WI38 (cell line): Measurements from ENCODE around the gene CMYA5.
"Not testable (repeated sequence)": the region's sequence is repeated elsewhere in the genome, so short reads cannot be mapped to it uniquely, and the experiment has no call there.

Experiments used
- H3K4me3 ChIP-seq: 2 replicates; pipeline ENCODE4 v1.5.1; 2011; ENCODE audit warnings: low read depth, mild to moderate bottlenecking, control low read depth, low read length
- CTCF ChIP-seq: IDR thresholded peaks from 2 replicates; pipeline ENCODE4 v1.5.1; 2012; ENCODE audit warnings: low read depth, mild to moderate bottlenecking, control low read depth, low read length

CMYA5 gene

GRCh38 chr5:79672392-79672791 lies 17.2 kb upstream of the CMYA5 start:
- no peak for TF ChIP-seq CTCF
- H3K4me3 ChIP-seq: no peak overlapping the region

DNA sequence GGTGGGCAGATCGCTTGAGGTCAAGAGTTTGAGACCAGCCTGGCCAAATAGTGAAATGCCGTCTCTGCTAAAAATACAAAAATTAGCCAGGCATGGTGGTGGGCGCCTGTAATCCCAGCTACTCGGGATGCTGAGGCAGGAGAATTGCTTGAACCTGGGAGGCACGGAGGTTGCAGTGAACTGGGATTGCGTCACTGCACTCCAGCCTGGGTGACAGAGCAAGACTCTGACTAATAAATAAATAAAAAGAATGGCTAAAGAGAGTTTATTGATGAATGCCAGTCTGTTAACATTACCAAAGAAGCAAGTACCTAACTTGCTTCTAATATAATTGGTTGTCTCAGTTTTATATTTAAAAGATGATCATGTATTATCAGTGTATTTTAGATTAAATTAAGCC lies 13.3 kb upstream of the CMYA5 start:
- H3K4me3 ChIP-seq: not testable (repeated sequence)

DNA sequence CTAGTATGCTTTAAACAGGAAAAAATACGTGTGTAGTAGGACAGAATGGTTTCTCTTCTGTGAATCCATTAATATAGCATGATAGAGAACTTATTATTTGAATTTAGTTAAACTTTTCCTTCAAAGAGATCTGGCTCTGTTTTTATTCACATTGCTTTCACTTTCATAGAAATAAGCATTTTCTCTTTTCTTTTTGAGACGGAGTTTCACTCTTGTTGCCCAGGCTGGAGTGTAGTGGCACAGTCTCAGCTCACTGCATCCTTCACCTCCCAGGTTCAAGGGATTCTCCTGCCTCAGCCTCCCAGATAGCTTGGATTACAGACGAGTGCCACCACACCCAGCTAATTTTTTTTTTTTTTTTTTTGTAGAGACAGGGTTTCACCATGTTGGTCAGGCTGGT lies 7.5 kb upstream of the CMYA5 start:
- not testable (repeated sequence) for H3K4me3 ChIP-seq

- no peak for TF ChIP-seq CTCF
- H3K4me3 ChIP-seq: no peak overlapping the region
Observed at GRCh38 chr5:79684782-79685181, 4.9 kb upstream of the CMYA5 start.

DNA sequence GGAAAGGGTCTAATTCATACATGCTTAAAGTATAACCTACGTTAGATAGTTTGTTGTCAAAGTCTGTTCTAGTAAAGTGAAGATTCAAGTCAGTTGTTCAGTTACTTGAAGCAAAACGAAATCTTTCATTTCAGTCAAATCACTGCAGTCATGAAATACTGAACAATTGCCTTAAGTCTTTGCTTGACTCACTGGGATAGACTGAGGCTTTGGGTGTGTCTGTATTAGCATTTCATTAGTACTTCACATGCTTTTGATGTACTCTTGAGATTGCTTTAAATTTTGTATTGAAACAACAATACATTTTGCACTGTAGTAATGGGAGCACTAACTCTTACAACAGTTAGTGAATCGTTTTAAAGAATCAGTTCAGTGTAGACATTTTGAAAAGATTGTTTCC lies 4.0 kb upstream of the CMYA5 start:
- TF ChIP-seq CTCF: no peak
- no peak overlapping the region for H3K4me3 ChIP-seq

DNA sequence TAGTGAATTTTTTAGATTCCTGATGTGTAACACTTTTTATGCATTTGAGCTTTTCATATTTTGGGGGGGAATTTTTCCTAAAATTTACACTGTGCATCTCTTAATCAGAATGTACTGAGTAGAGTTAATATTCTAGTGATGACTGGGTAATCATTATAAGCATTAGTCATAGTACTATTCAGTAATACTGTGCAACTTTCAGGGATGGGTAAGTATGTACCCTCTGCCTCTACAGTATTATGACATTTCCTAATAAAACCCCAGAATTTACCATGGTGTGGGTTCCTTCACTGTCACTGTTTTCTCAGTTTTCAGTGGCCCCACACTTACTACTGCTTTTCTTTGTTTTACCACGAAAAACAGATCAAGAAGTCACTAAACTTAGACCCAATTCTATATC lies 2.8 kb upstream of the CMYA5 start:
- no peak overlapping the region for H3K4me3 ChIP-seq
- TF ChIP-seq CTCF: no peak

DNA sequence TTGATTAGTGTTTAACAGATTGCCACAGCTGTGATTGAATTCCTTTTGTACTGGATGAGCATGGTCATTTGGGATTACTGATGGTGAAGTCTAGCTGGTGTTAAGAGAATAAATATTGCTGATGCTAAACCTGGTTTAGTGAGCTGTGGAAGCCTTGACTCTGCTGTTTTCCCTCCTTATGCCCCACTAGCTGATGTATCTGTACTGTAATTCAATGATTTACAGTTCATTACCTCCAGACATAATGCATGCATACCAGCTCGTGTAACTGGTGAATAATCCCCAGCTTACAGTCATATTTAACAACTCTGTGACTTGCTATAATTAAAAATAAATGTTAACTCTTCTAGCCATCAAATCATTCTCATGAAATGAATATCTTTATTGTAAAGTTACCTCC lies 1.7 kb upstream of the CMYA5 start:
- no peak overlapping the region for H3K4me3 ChIP-seq
- no peak for TF ChIP-seq CTCF

DNA sequence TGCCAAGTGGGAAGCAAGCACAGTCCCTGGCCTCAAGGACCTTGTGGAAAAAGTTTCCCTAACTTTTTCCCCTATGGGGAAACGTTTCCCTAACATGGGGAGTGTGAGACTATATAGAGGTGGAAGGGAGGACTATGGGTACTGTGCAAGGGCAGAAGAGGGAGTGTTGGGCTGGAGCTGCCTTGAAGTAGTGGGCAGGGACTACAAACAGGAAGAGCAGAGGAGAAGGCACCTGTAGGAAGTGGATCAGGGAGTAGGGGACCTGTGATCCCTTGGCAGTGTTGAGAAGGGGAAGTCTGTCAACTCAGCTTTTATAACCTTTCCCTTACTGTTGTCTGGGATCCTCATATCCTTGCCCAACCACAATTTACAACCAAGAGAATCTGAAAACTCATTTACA lies 1.4 kb downstream of the CMYA5 start:
- H3K4me3 ChIP-seq: no peak overlapping the region
- no peak for TF ChIP-seq CTCF

DNA sequence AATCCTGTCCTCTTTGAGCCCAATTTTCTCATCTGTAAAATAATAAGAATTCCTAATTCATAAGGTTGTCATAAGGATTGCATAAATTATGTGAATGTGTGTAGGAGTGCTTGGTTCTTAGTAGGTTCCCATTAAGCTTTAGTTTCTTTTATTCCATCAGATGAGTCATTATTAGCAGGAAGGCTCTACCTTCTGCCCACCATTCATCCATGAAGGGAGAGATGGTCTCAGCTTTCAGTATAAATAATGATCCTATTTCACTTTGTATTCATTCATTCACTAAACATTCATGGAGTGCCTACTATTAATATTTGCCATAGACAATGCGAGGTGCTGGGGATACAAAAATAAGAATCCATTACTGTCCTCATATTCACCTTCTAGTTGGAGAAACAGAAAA lies 3.0 kb downstream of the CMYA5 start:
- no peak for TF ChIP-seq CTCF
- no peak overlapping the region for H3K4me3 ChIP-seq
